ENCODE results near the gene LYPD1. TPM values are rescaled to one million over a fixed set of nuclear protein-coding genes. Genes with fewer than 3 reads are reported as not detected.

Gene LYPD1
- total and polyA plus RNA-seq, 2 experiments from 2014 or later: 1.5 to 4.2 TPM

DNA sequence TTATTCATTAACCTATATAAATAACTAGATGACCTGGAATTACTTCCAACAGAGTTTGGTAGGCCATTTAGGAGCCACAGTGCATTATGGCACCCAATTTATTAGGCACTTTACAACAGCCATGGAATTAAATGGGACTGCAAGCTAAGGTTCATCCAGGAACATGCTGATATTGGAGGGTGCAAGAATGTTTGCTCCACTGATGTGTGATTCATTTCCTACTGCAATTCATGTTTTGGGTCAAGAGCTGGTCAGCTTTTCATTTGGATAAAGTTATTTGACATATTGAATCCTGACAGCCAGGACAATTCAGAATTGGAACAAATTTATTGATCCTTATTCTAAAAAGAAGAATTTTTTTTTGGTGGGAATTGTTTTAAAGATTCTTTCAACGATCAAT, 11.8 kb upstream of the LYPD1 start (continued):
- TF ChIP-seq STAT1 (IDR thresholded peaks at IDR 0.05; ENCODE audit: unreplicated experiment) (no peak), NANOG (IDR thresholded peaks at IDR 0.05; ENCODE audit: borderline replicate concordance) (no peak), CREB1 (CRISPR knock-in tag; IDR thresholded peaks at IDR 0.05; ENCODE audit: low read depth) (no peak), POLR2AphosphoS5 (IDR thresholded peaks at IDR 0.05; ENCODE audit: low read depth) (no peak), EZH2phosphoT487 (IDR thresholded peaks at IDR 0.05; ENCODE audit: unreplicated experiment) (no peak), ZNF331 (CRISPR knock-in tag; IDR thresholded peaks at IDR 0.05; ENCODE audit: low read depth) (no peak)
- TF ChIP-seq, protein P1, sequence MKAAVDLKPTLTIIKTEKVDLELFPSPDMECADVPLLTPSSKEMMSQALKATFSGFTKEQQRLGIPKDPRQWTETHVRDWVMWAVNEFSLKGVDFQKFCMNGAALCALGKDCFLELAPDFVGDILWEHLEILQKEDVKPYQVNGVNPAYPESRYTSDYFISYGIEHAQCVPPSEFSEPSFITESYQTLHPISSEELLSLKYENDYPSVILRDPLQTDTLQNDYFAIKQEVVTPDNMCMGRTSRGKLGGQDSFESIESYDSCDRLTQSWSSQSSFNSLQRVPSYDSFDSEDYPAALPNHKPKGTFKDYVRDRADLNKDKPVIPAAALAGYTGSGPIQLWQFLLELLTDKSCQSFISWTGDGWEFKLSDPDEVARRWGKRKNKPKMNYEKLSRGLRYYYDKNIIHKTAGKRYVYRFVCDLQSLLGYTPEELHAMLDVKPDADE (IDR thresholded peaks at IDR 0.05): no peak
- TF ChIP-seq, protein P2, sequence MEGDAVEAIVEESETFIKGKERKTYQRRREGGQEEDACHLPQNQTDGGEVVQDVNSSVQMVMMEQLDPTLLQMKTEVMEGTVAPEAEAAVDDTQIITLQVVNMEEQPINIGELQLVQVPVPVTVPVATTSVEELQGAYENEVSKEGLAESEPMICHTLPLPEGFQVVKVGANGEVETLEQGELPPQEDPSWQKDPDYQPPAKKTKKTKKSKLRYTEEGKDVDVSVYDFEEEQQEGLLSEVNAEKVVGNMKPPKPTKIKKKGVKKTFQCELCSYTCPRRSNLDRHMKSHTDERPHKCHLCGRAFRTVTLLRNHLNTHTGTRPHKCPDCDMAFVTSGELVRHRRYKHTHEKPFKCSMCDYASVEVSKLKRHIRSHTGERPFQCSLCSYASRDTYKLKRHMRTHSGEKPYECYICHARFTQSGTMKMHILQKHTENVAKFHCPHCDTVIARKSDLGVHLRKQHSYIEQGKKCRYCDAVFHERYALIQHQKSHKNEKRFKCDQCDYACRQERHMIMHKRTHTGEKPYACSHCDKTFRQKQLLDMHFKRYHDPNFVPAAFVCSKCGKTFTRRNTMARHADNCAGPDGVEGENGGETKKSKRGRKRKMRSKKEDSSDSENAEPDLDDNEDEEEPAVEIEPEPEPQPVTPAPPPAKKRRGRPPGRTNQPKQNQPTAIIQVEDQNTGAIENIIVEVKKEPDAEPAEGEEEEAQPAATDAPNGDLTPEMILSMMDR (conservative IDR thresholded peaks at IDR 0.05; ENCODE audit: low read depth in 2 of 2): no peak

DNA sequence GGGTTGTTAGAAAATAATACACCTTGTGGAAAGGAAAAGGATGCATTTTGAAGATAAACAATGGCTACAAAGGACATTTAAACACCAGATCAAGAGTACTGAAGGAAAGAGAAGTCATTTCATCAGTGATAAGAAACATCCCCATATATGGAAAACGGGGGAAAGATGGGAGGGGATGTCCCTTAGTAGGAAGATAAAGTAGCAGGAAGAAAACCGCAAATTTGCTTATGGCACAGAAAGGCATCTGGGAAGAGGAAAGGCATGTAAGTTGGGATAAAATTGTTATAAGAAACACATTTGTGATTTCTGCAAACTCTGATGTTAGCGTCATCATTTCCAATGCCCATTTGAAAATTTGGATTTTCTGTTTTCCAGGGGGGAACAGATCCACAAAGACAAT, 10.5 kb upstream of the LYPD1 start:
- ATAC-seq (no peak), DNase-seq (ENCODE audit: low spot score) (no peak)
- H3K4me3 ChIP-seq: no peak overlapping the region
- Mint-ChIP-seq H3K27ac (no peak overlapping the region), H3K9me3 (no peaks in the 10 kb centered on the region), H3K27me3 (ENCODE audit: insufficient read depth, low read depth, poor library complexity) (no peaks in the 10 kb centered on the region), H3K36me3 (ENCODE audit: low read depth) (no peaks in the 10 kb centered on the region), H3K4me1 (no peaks in the 10 kb centered on the region), H3K4me3 (no peak overlapping the region)
- no peaks in the 10 kb centered on the region for H4K20me1 ChIP-seq (replicated peaks; ENCODE audit: insufficient read depth)
- no peak overlapping the region for H3K27ac ChIP-seq (ENCODE audit: low read depth)
- H3K27me3 ChIP-seq (ENCODE audit: insufficient read depth): no peaks in the 10 kb centered on the region
- no peak overlapping the region for H3K4me2 ChIP-seq
- peaks cover 6% of the 10 kb centered on the region; the same call in 1 of the 2 replicates for H3K9me2 ChIP-seq (ENCODE audit: insufficient read depth)
- no peak overlapping the region for H2AFZ ChIP-seq
- no peaks in the 10 kb centered on the region for H3K79me2 ChIP-seq (replicated peaks; ENCODE audit: insufficient read depth)
- TF ChIP-seq EZH2 (IDR thresholded peaks at IDR 0.05; ENCODE audit: low read depth, unreplicated experiment): no peak
- no peak for TF ChIP-seq ZNF331 (CRISPR knock-in tag; IDR thresholded peaks at IDR 0.05; ENCODE audit: low read depth)
- no peak for TF ChIP-seq STAT1 (IDR thresholded peaks at IDR 0.05; ENCODE audit: unreplicated experiment)
- TF ChIP-seq CREB1 (CRISPR knock-in tag; IDR thresholded peaks at IDR 0.05; ENCODE audit: low read depth): no peak
- TF ChIP-seq JUNB (IDR thresholded peaks at IDR 0.05; ENCODE audit: unreplicated experiment): no peak
- H3K36me3 ChIP-seq (ENCODE audit: insufficient read depth): no peaks in the 10 kb centered on the region
- H3K4me1 ChIP-seq (ENCODE audit: insufficient read depth): no peaks in the 10 kb centered on the region
- no peaks in the 10 kb centered on the region for H3F3A ChIP-seq (replicated peaks; ENCODE audit: low read depth)

DNA sequence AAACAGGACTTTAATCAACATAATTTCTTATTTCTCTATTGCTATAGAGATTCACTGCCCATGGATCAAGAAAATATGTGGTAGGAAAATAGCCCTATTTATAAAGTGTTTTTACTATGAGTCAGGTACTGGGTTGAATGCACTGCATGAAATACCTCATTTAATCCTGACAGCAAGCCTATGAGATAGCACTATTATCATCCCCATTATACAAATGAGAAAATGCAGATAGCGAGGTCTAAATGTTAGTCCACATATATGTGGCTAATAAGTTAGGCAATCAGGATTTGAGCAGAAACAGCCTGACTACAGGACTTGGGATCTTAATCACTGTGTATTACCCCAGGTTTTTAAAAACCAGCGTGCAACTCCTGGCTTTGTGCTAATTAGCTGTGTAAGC, 8.5 kb upstream of the LYPD1 start:
- no peak overlapping the region for H3K4me2 ChIP-seq
- no peaks in the 10 kb centered on the region for H4K20me1 ChIP-seq (replicated peaks; ENCODE audit: insufficient read depth)
- no peaks in the 10 kb centered on the region for H3K79me2 ChIP-seq (replicated peaks; ENCODE audit: insufficient read depth)
- Mint-ChIP-seq H3K27me3 (ENCODE audit: insufficient read depth, low read depth, poor library complexity) (no peaks in the 10 kb centered on the region), H3K27ac (no peak overlapping the region), H3K4me1 (no peaks in the 10 kb centered on the region), H3K36me3 (ENCODE audit: low read depth) (no peaks in the 10 kb centered on the region), H3K4me3 (no peak overlapping the region), H3K9me3 (no peaks in the 10 kb centered on the region)
- peaks cover 6% of the 10 kb centered on the region; the same call in 1 of the 2 replicates for H3K9me2 ChIP-seq (ENCODE audit: insufficient read depth)
- DNase-seq (ENCODE audit: low spot score) (no peak), ATAC-seq (no peak)
- H3F3A ChIP-seq (replicated peaks; ENCODE audit: low read depth): no peaks in the 10 kb centered on the region
- no peaks in the 10 kb centered on the region for H3K36me3 ChIP-seq (ENCODE audit: insufficient read depth)
- H3K27me3 ChIP-seq (ENCODE audit: insufficient read depth): peaks cover 15% of the 10 kb centered on the region
- no peak overlapping the region for H3K4me3 ChIP-seq
- H2AFZ ChIP-seq: no peak overlapping the region
- H3K4me1 ChIP-seq (ENCODE audit: insufficient read depth): no peaks in the 10 kb centered on the region
- no peak overlapping the region for H3K27ac ChIP-seq (ENCODE audit: low read depth)
- no peak for TF ChIP-seq CREB1 (CRISPR knock-in tag; IDR thresholded peaks at IDR 0.05; ENCODE audit: low read depth)
- TF ChIP-seq ZNF331 (CRISPR knock-in tag; IDR thresholded peaks at IDR 0.05; ENCODE audit: low read depth): no peak
- no peak for TF ChIP-seq NANOG (IDR thresholded peaks at IDR 0.05; ENCODE audit: borderline replicate concordance)
- TF ChIP-seq, protein P3, sequence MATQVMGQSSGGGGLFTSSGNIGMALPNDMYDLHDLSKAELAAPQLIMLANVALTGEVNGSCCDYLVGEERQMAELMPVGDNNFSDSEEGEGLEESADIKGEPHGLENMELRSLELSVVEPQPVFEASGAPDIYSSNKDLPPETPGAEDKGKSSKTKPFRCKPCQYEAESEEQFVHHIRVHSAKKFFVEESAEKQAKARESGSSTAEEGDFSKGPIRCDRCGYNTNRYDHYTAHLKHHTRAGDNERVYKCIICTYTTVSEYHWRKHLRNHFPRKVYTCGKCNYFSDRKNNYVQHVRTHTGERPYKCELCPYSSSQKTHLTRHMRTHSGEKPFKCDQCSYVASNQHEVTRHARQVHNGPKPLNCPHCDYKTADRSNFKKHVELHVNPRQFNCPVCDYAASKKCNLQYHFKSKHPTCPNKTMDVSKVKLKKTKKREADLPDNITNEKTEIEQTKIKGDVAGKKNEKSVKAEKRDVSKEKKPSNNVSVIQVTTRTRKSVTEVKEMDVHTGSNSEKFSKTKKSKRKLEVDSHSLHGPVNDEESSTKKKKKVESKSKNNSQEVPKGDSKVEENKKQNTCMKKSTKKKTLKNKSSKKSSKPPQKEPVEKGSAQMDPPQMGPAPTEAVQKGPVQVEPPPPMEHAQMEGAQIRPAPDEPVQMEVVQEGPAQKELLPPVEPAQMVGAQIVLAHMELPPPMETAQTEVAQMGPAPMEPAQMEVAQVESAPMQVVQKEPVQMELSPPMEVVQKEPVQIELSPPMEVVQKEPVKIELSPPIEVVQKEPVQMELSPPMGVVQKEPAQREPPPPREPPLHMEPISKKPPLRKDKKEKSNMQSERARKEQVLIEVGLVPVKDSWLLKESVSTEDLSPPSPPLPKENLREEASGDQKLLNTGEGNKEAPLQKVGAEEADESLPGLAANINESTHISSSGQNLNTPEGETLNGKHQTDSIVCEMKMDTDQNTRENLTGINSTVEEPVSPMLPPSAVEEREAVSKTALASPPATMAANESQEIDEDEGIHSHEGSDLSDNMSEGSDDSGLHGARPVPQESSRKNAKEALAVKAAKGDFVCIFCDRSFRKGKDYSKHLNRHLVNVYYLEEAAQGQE (IDR thresholded peaks at IDR 0.05; ENCODE audit: unreplicated experiment): no peak
- no peak for TF ChIP-seq POLR2AphosphoS5 (IDR thresholded peaks at IDR 0.05; ENCODE audit: low read depth)
- no peak for TF ChIP-seq EZH2phosphoT487 (IDR thresholded peaks at IDR 0.05; ENCODE audit: unreplicated experiment)
- no peak for TF ChIP-seq JUNB (IDR thresholded peaks at IDR 0.05; ENCODE audit: unreplicated experiment)
- no peak for TF ChIP-seq EZH2 (IDR thresholded peaks at IDR 0.05; ENCODE audit: low read depth, unreplicated experiment)
- no peak for TF ChIP-seq STAT1 (IDR thresholded peaks at IDR 0.05; ENCODE audit: unreplicated experiment)
- TF ChIP-seq ZNF114 (CRISPR knock-in tag; IDR thresholded peaks at IDR 0.05): no peak
- TF ChIP-seq, protein P1 (IDR thresholded peaks at IDR 0.05): no peak
